Liver (tissue), 9 donors: ENCODE data around the gene RBM20. TPM values are rescaled to one million over a fixed set of nuclear protein-coding genes. Genes with fewer than 3 reads are reported as not detected.

ENCODE experiments used
- DNase-seq: peaks from one replicate; pipeline ENCODE4 v3.0.0-alpha.2; 2017; ENCODE audit warnings: low spot score
- H3K27ac ChIP-seq, 2 donors: one replicate each; pipeline ENCODE4 v1.7.0; 2013; ENCODE audit warnings: inconsistent platforms in 2 of 2, low read length in 2 of 2, control low read depth in 1 of 2, low read depth in 1 of 2, mild to moderate bottlenecking in 1 of 2
- H3K27me3 ChIP-seq, 4 donors: one replicate each; pipeline versions ENCODE4 v1.6.1 to v1.7.0; 2013; ENCODE audit warnings: low read length in 3 of 4, inconsistent platforms in 1 of 4, mild to moderate bottlenecking in 1 of 4, moderate library complexity in 1 of 4; ENCODE audit not compliant: control insufficient read depth in 4 of 4, insufficient read depth in 4 of 4
- H3K36me3 ChIP-seq, 4 donors: one replicate each; pipeline versions ENCODE4 v1.6.1 to v1.7.0; 2013; ENCODE audit warnings: low read length in 3 of 4, mild to moderate bottlenecking in 3 of 4, low read depth in 1 of 4, moderate library complexity in 1 of 4; ENCODE audit not compliant: control insufficient read depth in 4 of 4, insufficient read depth in 3 of 4
- H3K4me1 ChIP-seq, 4 donors: one replicate each; pipeline versions ENCODE4 v1.6.1 to v1.7.0; 2013; ENCODE audit warnings: low read length in 3 of 4, mild to moderate bottlenecking in 3 of 4, moderate library complexity in 1 of 4; ENCODE audit not compliant: control insufficient read depth in 4 of 4, insufficient read depth in 4 of 4
- H3K4me3 ChIP-seq, 3 donors: one replicate each; pipeline versions ENCODE4 v1.6.1 to v1.7.0; 2013; ENCODE audit warnings: low read length in 3 of 3, control low read depth in 1 of 3, low read depth in 1 of 3, mild to moderate bottlenecking in 1 of 3
- H3K9ac ChIP-seq, 2 donors: one replicate each; pipeline ENCODE4 v1.7.0; 2013; ENCODE audit warnings: low read length in 2 of 2, mild to moderate bottlenecking in 2 of 2, moderate library complexity in 2 of 2, control low read depth in 1 of 2, low read depth in 1 of 2
- H3K9me3 ChIP-seq, 4 donors: one replicate each; pipeline versions ENCODE4 v1.6.1 to v1.7.0; 2013; ENCODE audit warnings: low read length in 3 of 4; ENCODE audit not compliant: control insufficient read depth in 4 of 4
- ATF3 ChIP-seq: IDR thresholded peaks from 2 replicates; pipeline ENCODE4 v1.6.1; 2016; ENCODE audit warnings: antibody characterized with exemption
- CTCF ChIP-seq: fragments of 150-350 bp; IDR thresholded peaks from 2 replicates; pipeline ENCODE4 v1.5.1; 2017; ENCODE audit warnings: improper control_type of control experiment, low read depth, low read length; ENCODE audit not compliant: missing input control
- EGR1 ChIP-seq, 2 donors: IDR thresholded peaks; 2 replicates each; pipeline ENCODE4 v1.6.1; 2016 to 2018; ENCODE audit warnings: antibody characterized with exemption in 2 of 2, low read depth in 2 of 2
- FOXA1 ChIP-seq: IDR thresholded peaks from 2 replicates; pipeline ENCODE4 v1.6.1; 2016; ENCODE audit warnings: antibody characterized with exemption
- FOXA2 ChIP-seq: IDR thresholded peaks from 2 replicates; pipeline ENCODE4 v1.6.1; 2016; ENCODE audit warnings: antibody characterized with exemption
- GABPA ChIP-seq, 2 donors: IDR thresholded peaks in 1 of 2; conservative IDR thresholded peaks in 1 of 2; 2 replicates each; pipeline ENCODE4 v1.6.1; 2016; ENCODE audit warnings: antibody characterized with exemption in 2 of 2, mild to moderate bottlenecking in 1 of 2, moderate library complexity in 1 of 2
- HNF4A ChIP-seq, 2 donors: conservative IDR thresholded peaks; 2 replicates each; pipeline ENCODE4 v1.6.1; 2016; ENCODE audit warnings: antibody characterized with exemption in 2 of 2, mild to moderate bottlenecking in 2 of 2
- MAX ChIP-seq: IDR thresholded peaks from 2 replicates; pipeline ENCODE4 v1.6.1; 2016; ENCODE audit warnings: antibody characterized with exemption
- NR2F2 ChIP-seq: IDR thresholded peaks from 2 replicates; pipeline ENCODE4 v1.6.1; 2016; ENCODE audit warnings: antibody characterized with exemption
- RAD21 ChIP-seq, 2 donors: IDR thresholded peaks; 2 replicates each; pipeline ENCODE4 v1.6.1; 2016; ENCODE audit warnings: antibody characterized with exemption in 2 of 2, mild to moderate bottlenecking in 2 of 2
- REST ChIP-seq: IDR thresholded peaks from 2 replicates; pipeline ENCODE4 v1.6.1; 2016; ENCODE audit warnings: antibody characterized with exemption, mild to moderate bottlenecking
- RXRA ChIP-seq, 2 donors: IDR thresholded peaks; 2 replicates each; pipeline ENCODE4 v1.6.1; 2017 to 2018; ENCODE audit warnings: antibody characterized with exemption in 2 of 2, mild to moderate bottlenecking in 1 of 2
- SP1 ChIP-seq: IDR thresholded peaks from 2 replicates; pipeline ENCODE4 v1.6.1; 2018; ENCODE audit warnings: antibody characterized with exemption, mild to moderate bottlenecking
- TAF1 ChIP-seq: conservative IDR thresholded peaks from 2 replicates; pipeline ENCODE4 v1.6.1; 2016; ENCODE audit warnings: antibody characterized with exemption, mild to moderate bottlenecking
- ZBTB33 ChIP-seq: IDR thresholded peaks from 2 replicates; pipeline ENCODE4 v1.6.1; 2016; ENCODE audit warnings: antibody characterized with exemption
- WGBS: extraction: QIAGEN DNeasy Blood & Tissue Kit; methylation state at CpG from one replicate; pipeline ENCODE4 v1.1.7; 2013; 5-methylcytosine and 5-hydroxymethylcytosine counted together
- polyA plus RNA-seq, 2 donors: library from polyadenylated mRNA; stranded (reverse) in 1 of 2; unstranded in 1 of 2; fragments of 200-250 nt in 1 of 2; fragments of >200 nt in 1 of 2; fragmentation: Nextera tagmentation in 1 of 2; extraction: Ambion mirVana in 1 of 2; gene quantifications; one replicate each; pipeline versions ENCODE4 v1.2.1 to v1.2.3, GENCODE V29; 2013 to 2015
- total RNA-seq, 2 donors: library from RNA; depleted of rRNA; stranded (reverse); fragments of >200 nt; gene quantifications; one replicate each; pipeline ENCODE4 v1.2.3, GENCODE V29; 2014
- donor health status: healthy.
- donor health status: healthy.
- donor health status: healthy.
- donor health status: healthy.
- donor health status: healthy.

The RBM20 gene
- total and polyA plus RNA-seq, 4 donors, result 0.03 to 0.08 (median 0.05) TPM; not detected in 1

- WGBS, result 76% methylated on average over 13 of the region's 13 CpGs
- Histone ChIP-seq H3K36me3 (no peaks in the 10 kb centered on the region), H3K4me1 (peaks cover 3 to 22% (median 17%) of the 10 kb centered on the region in 4 donors), H3K27ac (no peak overlapping the region), H3K9ac (no peak overlapping the region), H3K9me3 (no peaks in the 10 kb centered on the region), H3K4me3 (no peak overlapping the region), H3K27me3 (peaks cover 0 to 23% (median 12%) of the 10 kb centered on the region in 4 donors)
- TF ChIP-seq HNF4A (conservative IDR thresholded peaks at IDR 0.05) (no peak), FOXA2 (no peak), RXRA (IDR thresholded peaks at IDR 0.05) (no peak), RAD21 (IDR thresholded peaks at IDR 0.05) (no peak), MAX (no peak), CTCF (no peak), EGR1 (IDR thresholded peaks at IDR 0.05; ENCODE audit: low read depth in 2 of 2) (no peak), FOXA1 (no peak), SP1 (no peak), ZBTB33 (no peak), ATF3 (no peak), TAF1 (no peak), REST (no peak), NR2F2 (no peak), GABPA (IDR thresholded peaks at IDR 0.05 in 1 of 2, conservative IDR thresholded peaks at IDR 0.05 in 1 of 2) (no peak)
- no peak for DNase-seq
Measured at GRCh38 chr10:110646417-110647135, 2.4 kb downstream of the RBM20 start.
